Peyer's patch (tissue), 4 donors: ENCODE measurements around the gene PEX1. TPM values are rescaled to one million over a fixed set of nuclear protein-coding genes. Genes with fewer than 3 reads are reported as not detected.
"Not testable (repeated sequence)": the region's sequence is repeated elsewhere in the genome, so short reads cannot be mapped to it uniquely, and the experiment has no call there.

Source experiments
- DNase-seq, 3 donors: peaks; one replicate each; pipeline ENCODE4 v3.0.0-alpha.2; 2017 to 2019
- H3K27ac ChIP-seq, 4 donors: fragments of 200-600 bp; sonication (generic); one replicate each; pipeline ENCODE4 v1.5.1; 2016 to 2019
- H3K27me3 ChIP-seq, 2 donors: fragments of 200-600 bp; sonication (generic); one replicate each; pipeline ENCODE4 v1.5.1; 2019
- H3K36me3 ChIP-seq, 3 donors: fragments of 200-600 bp; sonication (generic); one replicate each; pipeline ENCODE4 v1.5.1; 2016 to 2019
- H3K4me1 ChIP-seq, 4 donors: fragments of 200-600 bp; sonication (generic); one replicate each; pipeline ENCODE4 v1.5.1; 2016 to 2019
- H3K4me3 ChIP-seq, 4 donors: fragments of 200-600 bp; sonication (generic); 1 replicate in 3 of 4; 2 replicates in 1 of 4; pipeline ENCODE4 v1.5.1; 2016 to 2019; ENCODE audit warnings: mild to moderate bottlenecking in 1 of 4
- H3K9me3 ChIP-seq, 4 donors: fragments of 200-600 bp; sonication (generic); one replicate each; pipeline ENCODE4 v1.5.1; 2016 to 2019; ENCODE audit warnings: mild to moderate bottlenecking in 1 of 4
- POLR2A ChIP-seq, 2 donors: fragments of 450-650 bp; IDR thresholded peaks; one replicate each; pipeline ENCODE4 v1.5.1; 2017; ENCODE audit warnings: antibody characterized with exemption in 2 of 2, mild to moderate bottlenecking in 2 of 2, moderate library complexity in 2 of 2
- total RNA-seq, 4 donors: library from RNA; depleted of rRNA; stranded (reverse); fragments of >200 nt; gene quantifications; one replicate each; pipeline ENCODE4 v1.1.0, GENCODE V29; 2016
- TF ChIP-seq, protein P1 (sequence below), 6 experiments: fragments of 450-650 bp in 4 of 6; fragments of 200-600 bp in 2 of 6; sonication (generic) in 1 of 6; IDR thresholded peaks; one replicate each; pipeline ENCODE4 v1.5.1; 2017 to 2019; ENCODE audit warnings: antibody characterized with exemption in 6 of 6, mild to moderate bottlenecking in 3 of 6, moderate library complexity in 1 of 6

Gene PEX1
- total RNA-seq, 4 donors from 2014 or later = 20.4 to 32.2 (median 24.4) TPM

DNA sequence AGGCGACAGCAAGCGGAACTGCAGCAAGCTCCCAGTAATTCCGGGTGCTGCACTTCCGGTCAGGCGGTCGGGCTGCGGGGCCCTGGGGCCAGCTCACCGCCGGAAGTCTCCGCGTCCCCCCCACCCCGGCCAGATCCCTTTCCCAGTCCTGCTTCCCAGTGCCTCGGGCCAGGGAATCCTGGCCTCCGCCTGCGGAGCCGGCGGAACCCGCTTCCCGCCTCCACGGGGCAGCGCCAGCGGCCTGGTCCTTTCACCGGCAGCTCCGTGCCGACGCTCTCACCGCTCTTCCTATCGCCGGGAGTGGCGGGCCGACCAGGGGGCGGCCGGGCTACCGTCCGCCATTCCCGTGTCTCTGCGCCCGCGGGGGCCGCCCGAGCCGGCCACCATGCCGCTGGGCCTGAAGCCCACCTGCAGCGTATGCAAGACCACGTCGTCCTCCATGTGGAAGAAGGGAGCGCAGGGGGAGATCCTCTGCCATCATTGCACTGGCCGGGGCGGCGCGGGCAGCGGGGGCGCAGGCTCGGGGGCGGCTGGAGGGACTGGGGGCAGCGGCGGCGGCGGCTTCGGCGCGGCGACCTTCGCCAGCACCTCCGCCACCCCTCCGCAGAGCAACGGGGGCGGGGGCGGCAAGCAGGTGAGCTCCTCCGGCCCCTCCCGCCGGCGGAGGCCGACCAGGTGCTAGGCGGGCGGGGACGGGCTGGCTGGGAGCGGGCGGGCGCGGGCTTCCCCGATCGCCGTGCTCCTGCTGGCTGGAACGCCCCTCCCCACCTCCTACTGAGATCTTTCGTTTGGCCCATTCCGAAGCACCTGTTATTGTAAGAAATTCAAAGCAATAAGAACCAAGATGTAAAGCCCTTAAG is 80.7 kb downstream of the PEX1 start, which contains the start of gene GATAD1:
Gene GATAD1 (plus strand): TSS at position 138 of the 860 bp plus-strand sequence. CDS start 248 bp downstream, at position 386.
- DNase-seq = peak; percentile 80 to 94 (median 92)
- Histone ChIP-seq H3K36me3 (peaks cover 0 to 21% (median 0%) of the 10 kb centered on the region in 3 donors), H3K27ac (peak within 1 kb of the TSS; percentile 96 to 98 (median 98)), H3K9me3 (no peaks in the 10 kb centered on the region), H3K4me3 (peak within 1 kb of the TSS; percentile 93 to 100 (median 94)), H3K4me1 (peaks cover 0 to 5% (median 0%) of the 10 kb centered on the region in 4 donors), H3K27me3 (no peaks in the 10 kb centered on the region)
- peak; percentile 47 to 74 for TF ChIP-seq POLR2A (IDR thresholded peaks at IDR 0.05)
- TF ChIP-seq, protein P1, sequence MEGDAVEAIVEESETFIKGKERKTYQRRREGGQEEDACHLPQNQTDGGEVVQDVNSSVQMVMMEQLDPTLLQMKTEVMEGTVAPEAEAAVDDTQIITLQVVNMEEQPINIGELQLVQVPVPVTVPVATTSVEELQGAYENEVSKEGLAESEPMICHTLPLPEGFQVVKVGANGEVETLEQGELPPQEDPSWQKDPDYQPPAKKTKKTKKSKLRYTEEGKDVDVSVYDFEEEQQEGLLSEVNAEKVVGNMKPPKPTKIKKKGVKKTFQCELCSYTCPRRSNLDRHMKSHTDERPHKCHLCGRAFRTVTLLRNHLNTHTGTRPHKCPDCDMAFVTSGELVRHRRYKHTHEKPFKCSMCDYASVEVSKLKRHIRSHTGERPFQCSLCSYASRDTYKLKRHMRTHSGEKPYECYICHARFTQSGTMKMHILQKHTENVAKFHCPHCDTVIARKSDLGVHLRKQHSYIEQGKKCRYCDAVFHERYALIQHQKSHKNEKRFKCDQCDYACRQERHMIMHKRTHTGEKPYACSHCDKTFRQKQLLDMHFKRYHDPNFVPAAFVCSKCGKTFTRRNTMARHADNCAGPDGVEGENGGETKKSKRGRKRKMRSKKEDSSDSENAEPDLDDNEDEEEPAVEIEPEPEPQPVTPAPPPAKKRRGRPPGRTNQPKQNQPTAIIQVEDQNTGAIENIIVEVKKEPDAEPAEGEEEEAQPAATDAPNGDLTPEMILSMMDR (IDR thresholded peaks at IDR 0.05) = peak in 4 of 6 experiments; percentile 95 to 98 (median 96)

- H3K9me3 ChIP-seq = no peaks in the 10 kb centered on the region
- H3K27me3 ChIP-seq = no peaks in the 10 kb centered on the region
- peak in 1 of 3 donors; percentile 49 for DNase-seq
- H3K36me3 ChIP-seq = peaks cover 0 to 14% (median 0%) of the 10 kb centered on the region in 3 donors
- peak overlapping the region; percentile 93 to 100 (median 94) for H3K4me3 ChIP-seq
- TF ChIP-seq, protein P1 (IDR thresholded peaks at IDR 0.05) = peak in 2 of 6 experiments; percentile 89 to 94
- TF ChIP-seq POLR2A (IDR thresholded peaks at IDR 0.05) = no peak
- peak overlapping the region; percentile 96 to 98 (median 98) for H3K27ac ChIP-seq
- peaks cover 0 to 5% (median 0%) of the 10 kb centered on the region in 4 donors for H3K4me1 ChIP-seq
Observed at GRCh38 chr7:92446869-92447344, 81.4 kb downstream of the PEX1 start.

DNA sequence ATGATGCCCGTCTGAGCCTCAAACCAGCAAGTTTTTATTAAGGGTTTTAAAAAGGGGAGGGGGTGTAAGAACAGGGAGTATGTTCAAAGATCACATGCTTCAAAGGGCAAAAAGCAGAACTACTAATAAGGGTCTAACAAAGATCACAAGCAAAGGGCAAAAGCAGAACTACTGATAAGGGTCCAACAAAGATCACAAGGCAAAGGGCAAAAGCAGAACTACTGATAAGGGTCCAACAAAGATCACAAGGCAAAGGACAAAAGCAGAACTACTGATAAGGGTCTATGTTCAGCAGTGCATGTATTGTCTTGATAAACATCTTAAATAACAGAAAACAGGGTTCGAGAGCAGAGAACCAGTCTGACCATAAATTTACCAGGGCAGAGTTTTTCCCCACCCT is 85.6 kb downstream of the PEX1 start:
- H3K9me3 ChIP-seq, DNase-seq, H3K27ac ChIP-seq, H3K36me3 ChIP-seq, H3K4me1 ChIP-seq, H3K4me3 ChIP-seq, H3K27me3 ChIP-seq: not testable (repeated sequence)

GRCh38 chr7:92437956-92438491 is 90.3 kb downstream of the PEX1 start:
- no peaks in the 10 kb centered on the region for H3K27me3 ChIP-seq
- H3K36me3 ChIP-seq = no peaks in the 10 kb centered on the region
- no peaks in the 10 kb centered on the region for H3K9me3 ChIP-seq
- no peak overlapping the region for H3K27ac ChIP-seq
- DNase-seq = no peak
- H3K4me3 ChIP-seq = no peak overlapping the region
- TF ChIP-seq, protein P1 (IDR thresholded peaks at IDR 0.05) = no peak
- no peak for TF ChIP-seq POLR2A (IDR thresholded peaks at IDR 0.05)
- H3K4me1 ChIP-seq = no peaks in the 10 kb centered on the region

Other genes with a start within 250 kb of the PEX1 start
- 10 to 100 TPM; 31.3 to 85.0 (median 45.4) TPM for gene GATAD1, start 81.0 kb downstream of the PEX1 start, total RNA-seq
- not detected for gene ERVW-1, start 50.6 kb downstream of the PEX1 start, total RNA-seq
- 10 to 100 TPM in 3 of 4 donors, 1 to 10 TPM in 1; 8.7 to 17.3 (median 11.5) TPM for gene RBM48, start 275 bp upstream of the PEX1 start, total RNA-seq
- gene FAM133B, start 61.9 kb upstream of the PEX1 start, total RNA-seq = 10 to 100 TPM; 19.9 to 47.0 (median 25.1) TPM